AG04450 (cell line): ENCODE measurements around the gene SDR9C7. TPM values are rescaled to one million over a fixed set of nuclear protein-coding genes. Genes with fewer than 3 reads are reported as not detected.
"Not testable (repeated sequence)": the region's sequence is repeated elsewhere in the genome, so short reads cannot be mapped to it uniquely, and the experiment has no call there.

Experiments used
- CTCF ChIA-PET: fragments of 300-600, 350-600 bp; formaldehyde crosslinking; extraction: SDS; loops from one replicate; lab custom pipeline; 2022; ENCODE audit warnings: antibody characterized with exemption, inconsistent platforms; lab: Charles Lee
- POLR2A ChIA-PET: fragments of 350-600 bp; formaldehyde crosslinking; extraction: SDS; loops from one replicate; lab custom pipeline; 2021; ENCODE audit warnings: antibody characterized with exemption, inconsistent platforms; lab: Yijun Ruan, JAX
- DNase-seq: peaks from one replicate; pipeline ENCODE4 v3.0.0-alpha.2; 2011; ENCODE audit warnings: low read depth, low spot score
- H3K27ac ChIP-seq: one replicate; pipeline ENCODE4 v1.5.1; 2012; ENCODE audit warnings: low read depth, low read length, control low read depth
- H3K27me3 ChIP-seq: one replicate; pipeline ENCODE4 v1.6.0; 2012; ENCODE audit warnings: low read length; ENCODE audit not compliant: control insufficient read depth, insufficient read depth
- H3K4me3 ChIP-seq: 2 replicates; pipeline ENCODE4 v1.5.1; 2011; ENCODE audit warnings: mild to moderate bottlenecking, low read depth, low read length, control low read depth
- H3K9me3 ChIP-seq: 2 replicates; pipeline ENCODE4 v1.5.1; 2012; ENCODE audit warnings: low read length; ENCODE audit not compliant: control insufficient read depth, insufficient read depth
- CTCF ChIP-seq: IDR thresholded peaks from 2 replicates; pipeline ENCODE4 v1.5.1; 2011; ENCODE audit warnings: low read depth, low read length, control low read depth, inconsistent platforms
- polyA plus RNA-seq: library from polyadenylated mRNA; depleted of rRNA; stranded (reverse); fragments of >200 nt; gene quantifications from 2 replicates; pipeline ENCODE4 v1.2.3, GENCODE V29; 2011

Gene SDR9C7
- polyA plus RNA-seq, 1 experiment: not detected

- no peak overlapping the region for H3K4me3 ChIP-seq
- H3K27me3 ChIP-seq: peaks cover 2% of the 10 kb centered on the region
- POLR2A ChIA-PET: no interaction called here
- H3K9me3 ChIP-seq: peaks cover 8% of the 10 kb centered on the region
- CTCF ChIA-PET: no interaction called here
- no peak overlapping the region for H3K27ac ChIP-seq
- no peak for TF ChIP-seq CTCF
- DNase-seq: no peak
Observed at GRCh38 chr12:56908136-56908535, 26.1 kb downstream of the SDR9C7 start.

GRCh38 chr12:56905852-56906251 is 28.4 kb downstream of the SDR9C7 start:
- Histone ChIP-seq H3K27ac (no peak overlapping the region), H3K27me3 (peaks cover 2% of the 10 kb centered on the region), H3K9me3 (peaks cover 11% of the 10 kb centered on the region), H3K4me3 (no peak overlapping the region)
- no peak for DNase-seq
- no peak for TF ChIP-seq CTCF
- ChIA-PET CTCF (no interaction called here), POLR2A (no interaction called here)

GRCh38 chr12:56903374-56903773 is 30.8 kb downstream of the SDR9C7 start:
- no peak for DNase-seq
- ChIA-PET POLR2A (no interaction called here), CTCF (no interaction called here)
- Histone ChIP-seq H3K27ac (no peak overlapping the region), H3K4me3 (no peak overlapping the region), H3K9me3 (peaks cover 16% of the 10 kb centered on the region), H3K27me3 (peaks cover 2% of the 10 kb centered on the region)
- no peak for TF ChIP-seq CTCF

GRCh38 chr12:56901313-56901712 is 32.9 kb downstream of the SDR9C7 start:
- H3K4me3 ChIP-seq, DNase-seq, POLR2A ChIA-PET, CTCF ChIA-PET, H3K27ac ChIP-seq, H3K27me3 ChIP-seq: not testable (repeated sequence)
- peaks cover 16% of the 10 kb centered on the region for H3K9me3 ChIP-seq

- Histone ChIP-seq H3K9me3 (peaks cover 16% of the 10 kb centered on the region), H3K4me3 (no peak overlapping the region), H3K27me3 (peaks cover 2% of the 10 kb centered on the region), H3K27ac (no peak overlapping the region)
- DNase-seq: no peak
- no peak for TF ChIP-seq CTCF
- ChIA-PET POLR2A (no interaction called here), CTCF (no interaction called here)
Observed at GRCh38 chr12:56900583-56900982, 33.6 kb downstream of the SDR9C7 start.

GRCh38 chr12:56898938-56899337 is 35.3 kb downstream of the SDR9C7 start:
- CTCF ChIA-PET: no interaction called here
- Histone ChIP-seq H3K4me3 (no peak overlapping the region), H3K9me3 (peaks cover 16% of the 10 kb centered on the region), H3K27me3 (no peaks in the 10 kb centered on the region), H3K27ac (no peak overlapping the region)
- DNase-seq: no peak
- no peak for TF ChIP-seq CTCF
- POLR2A ChIA-PET: no interaction called here
